KBM-7 (cell line): ENCODE measurements around the gene LIFR.

Experiments used
- DNase-seq: peaks from one replicate; pipeline ENCODE4 v3.0.0-alpha.2; 2015
- in situ Hi-C: fragments of 300-500 bp; cut with MboI; formaldehyde crosslinking; loops from 2 replicates; pipeline ENCODE4 v1.14.3; 2020; ENCODE audit warnings: low sequenced_read_pairs, low pct_unique_long_range_greater_than_20kb, mixed read lengths

The LIFR gene

DNA sequence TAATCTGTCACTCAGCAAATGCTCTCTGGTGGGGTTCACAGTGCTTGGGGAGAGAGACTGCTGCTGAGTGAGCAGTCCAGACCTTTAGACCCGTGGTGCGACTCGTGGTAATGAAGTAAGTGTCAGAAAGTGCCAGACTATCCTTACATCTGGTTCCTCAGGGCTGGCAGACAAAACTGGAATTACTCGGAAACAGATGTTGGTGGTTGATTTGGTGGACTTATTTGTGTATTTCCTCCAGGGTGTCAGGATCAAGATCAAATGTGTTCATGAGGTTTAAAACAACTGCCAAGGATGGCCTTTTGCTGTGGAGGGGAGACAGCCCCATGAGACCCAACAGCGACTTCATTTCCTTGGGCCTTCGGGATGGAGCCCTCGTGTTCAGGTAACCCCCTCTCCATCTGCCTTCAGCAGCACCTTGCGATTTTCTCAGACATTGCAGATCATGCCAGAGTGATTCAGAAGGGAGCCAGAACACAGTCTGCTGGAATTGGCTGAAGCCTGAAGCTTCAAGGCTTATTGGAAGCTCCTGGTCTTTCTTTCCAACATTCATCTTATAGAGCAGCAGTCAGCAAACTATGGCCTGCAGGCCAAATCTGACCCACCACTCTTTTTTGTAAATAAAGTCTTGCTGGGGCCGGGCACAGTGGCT, 105.2 kb downstream of the LIFR start:
- DNase-seq = no peak
- in situ Hi-C loops = no loop called here

GRCh38 chr5:38450627-38451026, 105.8 kb downstream of the LIFR start:
- DNase-seq = no peak
- in situ Hi-C loops = no loop called here

DNA sequence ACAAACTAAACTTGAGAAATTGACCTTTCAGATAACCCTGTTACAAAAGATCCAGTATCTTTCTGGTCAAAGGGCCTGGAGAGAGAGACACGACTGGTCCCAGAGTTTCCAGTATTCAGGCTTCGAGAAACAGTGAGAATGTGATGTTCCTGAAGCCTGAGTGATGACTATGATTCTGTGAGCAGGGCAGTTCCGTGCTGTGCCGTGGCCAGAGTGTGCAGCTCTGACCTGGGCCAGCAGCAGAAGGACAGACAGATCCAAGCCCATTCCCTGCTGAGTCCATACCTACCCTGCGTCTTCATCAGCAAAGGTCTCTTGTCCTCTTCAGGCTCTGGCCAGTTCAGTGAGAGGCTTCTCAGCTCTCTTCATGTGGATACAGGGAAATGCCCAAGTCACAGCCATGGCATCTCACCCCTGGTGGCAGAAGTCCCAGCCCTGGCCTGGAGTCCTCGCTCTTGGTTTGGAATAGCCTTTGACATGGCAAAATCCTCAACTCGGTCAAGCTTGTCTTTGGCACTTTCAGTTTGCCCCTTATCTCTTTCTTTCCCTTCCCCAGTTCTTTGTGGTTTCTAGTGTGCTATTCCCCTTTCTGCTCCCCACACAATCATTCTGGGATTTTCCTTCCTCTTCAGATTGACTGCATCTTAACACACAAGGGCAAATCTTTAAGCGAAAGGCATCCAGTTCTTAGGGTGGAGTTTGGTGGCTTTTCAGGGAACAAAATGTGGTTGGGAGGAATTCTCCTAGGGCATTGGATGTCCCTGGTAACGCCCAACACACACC, 107.7 kb downstream of the LIFR start:
- in situ Hi-C loops = loop anchor here (25.0 kb wide), 1 partner anchor 364 kb away; no protein-coding TSS in a partner anchor
- DNase-seq = no peak

GRCh38 chr5:38447786-38448185, 108.7 kb downstream of the LIFR start:
- in situ Hi-C loops = loop anchor here (25.0 kb wide), 1 partner anchor 365 kb away; no protein-coding TSS in a partner anchor
- no peak for DNase-seq

- DNase-seq = no peak
- in situ Hi-C loops = loop anchor here (25.0 kb wide), 1 partner anchor 365 kb away; no protein-coding TSS in a partner anchor
These were observed 109.4 kb downstream of the LIFR start for GRCh38 chr5:38447056-38447455.

- DNase-seq = no peak
- in situ Hi-C loops = loop anchor here (25.0 kb wide), 1 partner anchor 366 kb away; no protein-coding TSS in a partner anchor
These were observed 110.4 kb downstream of the LIFR start for GRCh38 chr5:38446029-38446522.

GRCh38 chr5:38445374-38446028, 110.9 kb downstream of the LIFR start:
- in situ Hi-C loops = loop anchor here (25.0 kb wide), 1 partner anchor 367 kb away; no protein-coding TSS in a partner anchor
- no peak for DNase-seq

GRCh38 chr5:38443390-38443789, 113.1 kb downstream of the LIFR start:
- DNase-seq = no peak
- in situ Hi-C loops = loop anchor here (25.0 kb wide), 1 partner anchor 369 kb away; no protein-coding TSS in a partner anchor

DNA sequence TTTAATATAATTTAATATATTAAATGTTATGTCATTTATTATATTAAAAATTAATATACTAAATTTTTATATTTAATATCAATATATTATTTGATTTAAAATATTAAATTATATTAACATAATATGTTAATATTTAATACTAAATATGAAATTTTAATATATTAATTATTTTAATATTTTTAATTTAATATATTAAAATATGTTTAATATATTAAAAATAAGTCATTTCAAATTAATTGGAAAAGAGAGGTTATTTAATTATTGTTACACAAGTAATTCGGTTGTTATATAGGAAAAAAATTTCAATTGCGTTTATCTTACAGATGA, 114.2 kb downstream of the LIFR start:
- no peak for DNase-seq
- in situ Hi-C loops = loop anchor here (25.0 kb wide), 1 partner anchor 370 kb away; no protein-coding TSS in a partner anchor

- in situ Hi-C loops = loop anchor here (25.0 kb wide), 1 partner anchor 371 kb away; no protein-coding TSS in a partner anchor
- peak; percentile 86 for DNase-seq
These were observed 114.8 kb downstream of the LIFR start for GRCh38 chr5:38441453-38442246.

DNA sequence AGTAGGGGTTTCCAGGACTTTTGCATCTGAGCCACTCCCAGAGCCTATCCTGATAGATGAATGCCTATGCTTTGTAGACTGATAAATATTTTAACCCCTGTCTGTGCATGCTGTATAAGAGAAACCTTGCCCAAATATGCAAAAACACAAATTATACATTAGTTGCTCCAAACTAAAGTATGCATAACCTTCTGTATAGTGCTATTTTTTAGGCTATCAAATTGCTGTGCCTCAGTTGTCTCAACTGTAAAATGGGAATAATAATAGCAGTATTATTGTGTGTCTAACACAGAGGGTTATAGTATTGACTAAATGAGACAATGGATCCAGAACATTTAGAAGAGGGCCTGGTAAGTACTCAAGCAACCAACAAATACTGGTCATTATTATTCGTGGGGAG, 117.7 kb downstream of the LIFR start:
- DNase-seq = no peak
- in situ Hi-C loops = loop anchor here (25.0 kb wide), 1 partner anchor 374 kb away; no protein-coding TSS in a partner anchor

GRCh38 chr5:38434966-38435705, 121.3 kb downstream of the LIFR start:
- in situ Hi-C loops = loop anchor here (25.0 kb wide), 1 partner anchor 377 kb away; no protein-coding TSS in a partner anchor
- no peak for DNase-seq

DNA sequence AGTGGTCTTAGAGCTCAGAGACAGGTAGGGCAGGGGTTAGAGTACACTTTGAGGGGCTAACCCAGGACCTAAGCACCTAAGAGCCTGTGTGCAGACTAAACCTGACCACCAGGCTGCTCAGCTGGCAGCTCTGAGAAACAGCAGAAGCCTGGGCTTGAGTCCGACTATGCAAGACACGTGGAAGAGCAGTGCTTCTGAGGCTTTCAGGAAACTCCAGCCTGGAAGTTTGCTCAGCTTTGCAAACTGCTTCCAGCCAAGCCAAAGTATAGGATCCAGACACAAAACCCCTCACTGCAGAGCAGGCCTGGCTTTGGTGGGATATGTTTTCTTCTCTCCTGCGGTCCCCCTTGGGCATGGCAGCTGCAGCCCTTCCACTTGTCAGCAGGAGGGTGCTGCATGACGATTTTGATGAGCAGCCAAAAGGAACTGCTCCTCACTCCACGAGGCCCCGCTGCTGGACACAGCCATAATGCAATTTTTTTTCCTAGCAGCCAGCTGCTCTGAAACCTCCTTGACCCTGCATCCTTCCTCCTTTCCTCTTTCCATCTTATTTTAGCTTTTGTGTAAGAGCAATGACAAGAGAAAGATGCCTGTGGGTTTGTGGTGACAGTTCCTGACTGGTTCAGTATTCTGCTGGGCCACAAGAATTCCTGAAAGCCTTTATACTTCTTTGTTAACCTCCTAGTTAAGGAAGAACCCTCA, 123.1 kb downstream of the LIFR start:
- in situ Hi-C loops = loop anchor here (25.0 kb wide), 1 partner anchor 379 kb away; no protein-coding TSS in a partner anchor
- no peak for DNase-seq

GRCh38 chr5:38431242-38431853, 125.1 kb downstream of the LIFR start:
- in situ Hi-C loops = loop anchor here (25.0 kb wide), 1 partner anchor 381 kb away; no protein-coding TSS in a partner anchor

DNA sequence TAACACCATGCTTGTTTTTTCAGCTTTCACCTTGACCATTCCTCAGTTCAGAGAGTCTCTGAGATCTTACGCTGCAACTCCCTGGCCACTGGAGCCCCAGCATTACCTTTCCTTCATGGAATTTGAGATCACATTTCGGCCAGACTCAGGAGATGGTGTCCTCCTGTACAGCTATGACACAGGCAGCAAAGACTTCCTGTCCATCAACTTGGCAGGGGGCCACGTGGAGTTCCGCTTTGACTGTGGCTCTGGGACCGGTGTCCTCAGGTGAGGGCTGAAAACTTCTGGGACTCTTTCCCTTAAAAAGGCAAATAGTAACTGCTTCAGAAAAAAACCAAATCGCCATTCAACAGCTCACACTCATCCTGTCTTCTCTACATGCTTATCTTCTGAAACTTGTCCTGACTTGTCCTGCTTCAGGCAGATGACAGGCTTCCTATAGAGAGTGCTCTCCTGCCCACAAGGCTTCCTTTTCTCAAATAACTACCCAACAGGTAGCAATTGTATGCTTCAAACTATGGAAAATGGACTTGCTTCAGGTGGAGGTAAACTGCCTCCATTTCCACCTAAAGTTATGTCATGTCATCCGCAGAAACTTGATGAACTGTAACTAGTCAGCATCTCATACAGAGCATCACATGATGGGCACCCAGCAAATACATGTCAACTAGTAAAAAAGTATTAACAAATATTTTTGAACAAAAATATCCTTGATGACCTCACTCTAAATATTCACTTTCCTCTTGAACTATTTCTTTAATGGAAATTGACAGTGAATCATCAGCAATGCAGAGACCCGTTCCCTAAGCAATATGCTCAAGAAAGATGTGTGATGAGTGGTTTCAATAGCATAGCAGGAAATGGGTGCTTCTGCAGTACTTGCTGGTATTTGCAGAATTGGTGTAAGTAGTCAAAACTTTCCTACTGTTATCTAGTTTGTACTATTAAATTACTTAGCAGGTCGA, 129.2 kb downstream of the LIFR start:
- no peak for DNase-seq
- in situ Hi-C loops = loop anchor here (25.0 kb wide), 1 partner anchor 385 kb away; no protein-coding TSS in a partner anchor

More at GRCh38 chr5:38431242-38431853, 125.1 kb downstream of the LIFR start:
- no peak for DNase-seq

GRCh38 chr5:38426490-38426889, 130.0 kb downstream of the LIFR start:
- no peak for DNase-seq
- in situ Hi-C loops = loop anchor here (25.0 kb wide), 1 partner anchor 386 kb away; no protein-coding TSS in a partner anchor
